Mucosa of stomach (tissue), 1 donor: ENCODE results near the gene AP1M1.
A peak's percentile ranks its signal among the peaks of the same experiment; 100 is the strongest.

ENCODE experiments used
- H3K27me3 ChIP-seq: one replicate; pipeline ENCODE4 v1.7.0; 2013; ENCODE audit warnings: mild to moderate bottlenecking, low read length; ENCODE audit not compliant: control insufficient read depth, insufficient read depth
- H3K36me3 ChIP-seq: one replicate; pipeline ENCODE4 v1.7.0; 2013; ENCODE audit warnings: low read length; ENCODE audit not compliant: control insufficient read depth, insufficient read depth
- H3K4me1 ChIP-seq: one replicate; pipeline ENCODE4 v1.7.0; 2013; ENCODE audit warnings: mild to moderate bottlenecking, low read length; ENCODE audit not compliant: control insufficient read depth, insufficient read depth
- H3K4me3 ChIP-seq: one replicate; pipeline ENCODE4 v1.7.0; 2013; ENCODE audit warnings: low read length
- H3K9ac ChIP-seq: one replicate; pipeline ENCODE4 v1.7.0; 2013; ENCODE audit warnings: mild to moderate bottlenecking, low read length, moderate library complexity
- H3K9me3 ChIP-seq: one replicate; pipeline ENCODE4 v1.7.0; 2013; ENCODE audit warnings: mild to moderate bottlenecking, low read length, moderate library complexity; ENCODE audit not compliant: control insufficient read depth
- donor health status: Pancreatic carcinoma.

Gene AP1M1

DNA sequence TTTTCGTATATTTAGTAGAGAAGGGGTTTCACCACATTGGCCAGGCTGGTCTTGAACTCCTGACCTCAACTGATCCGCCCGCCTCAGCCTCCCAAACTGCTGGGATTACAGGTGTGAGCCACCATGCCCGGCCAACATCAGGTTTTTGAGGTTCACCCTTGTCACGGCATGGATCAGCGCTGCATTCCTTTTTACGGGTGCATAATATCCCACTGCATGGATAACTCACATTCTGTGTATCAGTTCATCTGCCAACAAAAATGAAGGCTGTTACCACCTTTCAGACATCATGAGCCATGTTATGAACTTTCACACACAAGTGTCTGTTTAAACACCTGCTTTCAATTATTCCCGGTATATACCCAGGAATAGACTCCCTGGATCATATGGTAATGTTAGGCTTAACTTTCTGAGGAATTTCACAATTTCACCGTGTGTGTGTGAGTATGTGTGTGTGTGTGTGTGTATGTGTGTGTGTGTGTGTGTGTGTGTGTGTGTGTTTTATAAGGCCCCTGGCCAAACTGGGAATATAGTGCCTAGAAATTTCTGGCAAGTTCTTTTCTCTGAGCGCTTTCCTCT is 52.2 kb downstream of the AP1M1 start:
- Histone ChIP-seq H3K4me1 (peaks cover 25% of the 10 kb centered on the region), H3K9me3 (no peaks in the 10 kb centered on the region), H3K9ac (peak overlapping the region; percentile 7), H3K36me3 (no peaks in the 10 kb centered on the region), H3K4me3 (no peak overlapping the region), H3K27me3 (no peaks in the 10 kb centered on the region)

DNA sequence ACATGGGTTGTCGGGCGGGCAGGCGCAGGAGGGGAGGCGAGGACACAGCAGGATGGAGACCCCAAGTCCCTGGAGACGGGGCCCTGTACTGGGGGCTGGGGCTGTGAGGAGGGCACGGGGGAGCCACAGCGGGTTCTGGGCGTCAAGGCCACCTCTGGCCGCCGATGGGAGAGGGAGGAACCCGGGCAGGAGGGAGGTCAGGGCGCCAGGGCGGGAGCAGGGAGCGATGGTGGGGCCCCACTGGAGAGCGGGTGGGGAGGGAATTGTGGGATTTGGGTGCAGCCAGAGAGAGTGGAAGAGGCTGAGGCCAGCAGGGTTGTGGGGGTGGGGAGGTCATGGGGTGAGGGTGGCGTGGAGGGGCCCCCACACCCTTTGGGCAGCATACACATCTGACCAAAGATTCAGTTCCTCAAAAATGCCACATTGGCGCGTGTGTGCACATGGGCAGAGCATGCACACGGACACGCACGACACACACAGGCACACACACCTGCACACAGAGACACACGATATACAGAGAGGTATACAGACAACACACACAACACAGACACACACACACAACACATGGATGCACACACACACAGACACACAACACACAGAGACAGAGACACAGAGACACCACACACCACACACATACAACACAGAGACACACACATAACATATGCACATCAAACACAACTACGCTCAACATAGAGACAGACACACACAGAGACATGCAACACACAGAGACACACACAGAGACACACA is 54.9 kb downstream of the AP1M1 start:
- no peaks in the 10 kb centered on the region for H3K36me3 ChIP-seq
- no peaks in the 10 kb centered on the region for H3K27me3 ChIP-seq
- H3K9ac ChIP-seq: no peak overlapping the region
- H3K4me3 ChIP-seq: no peak overlapping the region
- H3K9me3 ChIP-seq: no peaks in the 10 kb centered on the region
- peaks cover 22% of the 10 kb centered on the region for H3K4me1 ChIP-seq

GRCh38 chr19:16254851-16255408 is 57.2 kb downstream of the AP1M1 start:
- peaks cover 42% of the 10 kb centered on the region for H3K4me1 ChIP-seq
- no peaks in the 10 kb centered on the region for H3K36me3 ChIP-seq
- H3K9me3 ChIP-seq: no peaks in the 10 kb centered on the region
- no peak overlapping the region for H3K9ac ChIP-seq
- no peaks in the 10 kb centered on the region for H3K27me3 ChIP-seq
- H3K4me3 ChIP-seq: no peak overlapping the region

DNA sequence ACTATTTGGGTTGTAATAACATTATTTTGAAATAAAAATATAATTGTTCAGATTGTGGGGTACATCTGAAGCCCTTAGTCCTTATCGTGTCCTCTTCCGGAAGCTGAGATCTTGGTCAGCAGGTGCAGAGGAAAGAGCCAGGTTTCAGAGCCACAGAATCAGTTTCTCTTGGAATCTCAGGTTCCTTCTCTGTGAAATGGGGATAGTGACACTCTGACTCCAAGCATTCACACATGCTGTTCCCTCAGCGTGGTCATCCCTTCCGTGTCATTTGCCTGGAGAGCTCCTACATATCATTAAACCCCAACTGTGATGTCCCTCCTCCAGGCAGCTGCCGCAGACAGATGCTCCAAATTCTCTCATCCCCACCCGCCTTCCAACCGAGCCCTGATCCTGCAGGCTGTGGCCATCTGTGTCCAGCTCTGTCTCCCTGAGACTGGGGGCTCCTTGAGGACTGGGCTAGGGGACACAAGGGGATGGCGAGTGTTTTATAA is 59.8 kb downstream of the AP1M1 start:
- H3K4me1 ChIP-seq: peaks cover 63% of the 10 kb centered on the region
- no peak overlapping the region for H3K9ac ChIP-seq
- H3K9me3 ChIP-seq: no peaks in the 10 kb centered on the region
- H3K27me3 ChIP-seq: no peaks in the 10 kb centered on the region
- no peaks in the 10 kb centered on the region for H3K36me3 ChIP-seq
- no peak overlapping the region for H3K4me3 ChIP-seq

DNA sequence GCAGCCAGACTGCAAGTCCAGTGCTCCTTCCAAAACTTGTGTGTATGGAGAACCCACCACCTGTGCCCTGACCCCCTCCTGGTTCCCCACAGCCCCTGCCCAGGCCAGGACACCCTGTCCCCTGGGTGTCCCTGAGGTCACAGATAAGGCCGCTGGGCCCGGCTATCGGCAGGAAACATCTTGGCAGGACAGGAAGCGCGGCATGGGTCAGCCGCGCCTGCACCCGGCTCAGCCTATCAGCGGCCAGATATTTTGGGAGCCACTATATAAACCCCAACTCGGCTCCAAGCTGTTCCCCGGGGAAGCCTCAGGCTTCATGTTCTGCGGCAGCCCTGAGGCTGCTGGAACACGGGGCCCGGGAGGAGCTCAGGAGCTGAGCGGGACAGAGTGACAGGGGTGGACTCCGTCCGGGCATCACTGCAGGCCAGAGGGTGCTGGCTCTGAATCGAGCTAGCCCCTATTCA is 60.8 kb downstream of the AP1M1 start:
- Histone ChIP-seq H3K9ac (peak overlapping the region; percentile 74), H3K36me3 (no peaks in the 10 kb centered on the region), H3K9me3 (no peaks in the 10 kb centered on the region), H3K4me3 (no peak overlapping the region), H3K27me3 (no peaks in the 10 kb centered on the region), H3K4me1 (peaks cover 62% of the 10 kb centered on the region)

DNA sequence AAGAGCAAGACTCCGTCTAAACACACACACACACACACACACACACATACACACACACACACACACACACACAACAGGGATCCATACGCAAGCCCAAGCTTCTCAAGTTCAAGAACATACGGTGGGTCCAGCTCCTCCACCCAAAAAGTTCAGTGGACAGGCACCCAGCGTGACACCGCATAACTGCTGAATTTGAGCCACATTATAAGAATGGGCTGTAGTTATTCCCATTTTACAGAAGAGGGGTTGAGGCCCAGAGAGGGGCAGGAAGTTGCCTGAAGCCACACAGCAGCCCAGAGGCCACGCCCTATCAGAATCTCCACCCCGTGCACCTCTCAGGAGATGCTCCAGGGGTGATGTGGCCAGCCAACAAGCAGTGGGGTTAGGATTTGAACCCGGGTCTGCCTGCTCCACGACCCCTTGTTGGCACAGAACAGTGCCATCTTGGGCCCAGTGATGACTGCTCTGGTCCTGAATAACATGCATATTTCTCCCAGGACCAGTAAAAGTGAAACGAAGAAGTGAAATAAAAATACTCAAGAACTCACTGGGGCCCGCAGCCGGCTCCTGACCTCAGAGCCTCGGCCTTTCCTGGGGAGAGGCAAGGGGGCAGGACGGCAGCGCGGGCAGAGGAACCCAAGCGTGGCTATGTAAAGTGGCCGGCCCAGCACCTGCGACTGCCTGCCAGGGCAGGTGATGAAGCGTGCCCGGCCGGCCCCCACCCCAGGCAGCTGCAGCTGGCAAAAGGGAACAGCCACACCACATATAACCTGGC is 61.9 kb downstream of the AP1M1 start:
- peaks cover 64% of the 10 kb centered on the region for H3K4me1 ChIP-seq

DNA sequence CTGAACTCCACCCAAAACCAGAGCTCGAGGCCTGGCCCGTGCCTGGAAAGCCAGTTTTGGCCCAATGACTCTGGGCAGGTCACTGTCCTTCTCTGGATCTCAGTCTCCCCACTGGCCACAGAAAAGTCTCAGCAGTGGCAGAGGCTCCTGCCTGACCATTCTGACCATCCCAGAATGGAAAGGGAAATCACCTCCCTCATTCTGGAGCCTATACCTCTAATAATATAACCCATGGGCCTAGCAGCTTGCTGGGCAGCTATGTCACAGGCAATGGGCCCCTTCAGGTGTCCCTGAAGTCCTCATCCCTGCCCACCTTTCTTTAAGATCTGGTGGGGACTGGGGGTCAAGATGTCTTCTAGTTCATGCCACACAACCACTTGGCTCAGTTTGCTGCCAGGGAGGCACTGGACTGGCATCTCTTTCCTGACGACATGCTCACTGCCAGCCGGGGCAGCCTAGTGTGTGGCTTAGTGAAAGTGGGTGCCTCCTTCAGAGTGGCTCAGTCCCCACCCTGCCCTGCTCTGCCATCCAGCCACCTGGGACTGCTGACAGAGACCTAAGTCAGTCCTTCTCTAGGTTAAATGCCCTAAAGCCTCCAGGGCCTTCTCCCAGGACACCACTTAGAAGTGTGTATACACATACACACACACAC is 62.6 kb downstream of the AP1M1 start:
- peaks cover 64% of the 10 kb centered on the region for H3K4me1 ChIP-seq
- no peak overlapping the region for H3K4me3 ChIP-seq
- H3K27me3 ChIP-seq: no peaks in the 10 kb centered on the region
- H3K36me3 ChIP-seq: no peaks in the 10 kb centered on the region
- H3K9ac ChIP-seq: peak overlapping the region; percentile 84
- no peaks in the 10 kb centered on the region for H3K9me3 ChIP-seq

More for the DNA sequence above, 61.9 kb downstream of the AP1M1 start:
- peak overlapping the region; percentile 84 for H3K9ac ChIP-seq
- H3K27me3 ChIP-seq: no peaks in the 10 kb centered on the region
- H3K4me3 ChIP-seq: no peak overlapping the region
- H3K9me3 ChIP-seq: no peaks in the 10 kb centered on the region
- no peaks in the 10 kb centered on the region for H3K36me3 ChIP-seq

DNA sequence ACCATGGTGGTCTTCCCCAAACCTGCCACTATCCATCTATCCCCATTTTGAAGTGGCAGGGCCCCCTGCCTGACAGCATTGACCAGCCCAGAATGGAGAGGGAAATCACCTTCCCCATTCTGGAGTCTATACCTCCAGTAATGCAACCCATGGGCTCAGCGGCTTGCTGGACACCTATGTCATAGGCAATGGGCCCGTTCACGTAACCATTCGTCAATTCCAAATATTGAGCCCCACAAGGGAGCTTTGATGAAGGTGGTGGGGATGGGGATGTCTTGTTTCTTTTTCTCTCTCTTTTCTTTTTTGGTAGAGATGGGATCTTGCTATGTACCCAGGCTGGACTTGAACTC is 63.1 kb downstream of the AP1M1 start:
- no peak overlapping the region for H3K4me3 ChIP-seq
- no peaks in the 10 kb centered on the region for H3K36me3 ChIP-seq
- H3K27me3 ChIP-seq: no peaks in the 10 kb centered on the region
- H3K9me3 ChIP-seq: no peaks in the 10 kb centered on the region
- H3K9ac ChIP-seq: peak overlapping the region; percentile 84
- H3K4me1 ChIP-seq: peaks cover 64% of the 10 kb centered on the region

DNA sequence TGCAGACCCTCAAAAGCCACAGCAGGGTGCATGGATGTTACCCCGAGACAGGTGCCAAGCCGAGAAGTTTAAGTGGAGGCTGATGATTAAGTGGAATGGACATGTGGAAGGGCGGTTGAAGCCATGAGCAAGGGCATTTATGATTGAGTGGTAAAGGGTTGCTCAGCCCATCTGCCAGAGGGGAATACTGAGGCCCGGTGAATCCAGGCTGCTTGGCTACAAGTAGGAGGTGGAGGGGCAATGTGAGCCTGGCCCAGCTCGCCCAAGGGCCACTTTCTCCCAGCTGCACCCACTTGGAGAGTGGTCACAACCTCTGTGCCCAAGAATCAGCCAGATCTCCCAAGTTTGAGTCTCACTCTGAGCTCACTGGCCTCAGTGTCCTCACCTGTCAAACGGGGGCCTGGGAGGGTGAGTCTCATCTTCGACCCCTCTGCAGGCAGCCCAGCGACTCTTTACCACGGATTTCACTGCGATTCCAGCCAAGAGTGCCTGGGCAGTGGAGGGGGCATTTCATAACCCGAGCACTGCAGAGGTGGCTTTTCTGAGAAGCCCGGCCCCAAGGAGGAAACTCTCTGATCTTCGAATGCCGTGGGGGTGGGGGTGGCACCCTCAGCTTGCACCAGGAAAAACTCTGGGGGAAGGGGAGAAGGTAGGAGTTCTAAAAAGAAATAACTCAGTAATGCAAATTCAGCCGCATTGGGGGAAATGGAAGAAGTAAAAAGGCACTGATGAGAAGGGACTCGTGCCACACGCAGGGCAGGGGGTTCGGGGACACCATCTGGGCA is 64.1 kb downstream of the AP1M1 start:
- peak overlapping the region; percentile 58 for H3K4me3 ChIP-seq
- H3K27me3 ChIP-seq: no peaks in the 10 kb centered on the region
- H3K9ac ChIP-seq: peak overlapping the region; percentile 84
- peaks cover 70% of the 10 kb centered on the region for H3K4me1 ChIP-seq
- H3K36me3 ChIP-seq: no peaks in the 10 kb centered on the region
- H3K9me3 ChIP-seq: no peaks in the 10 kb centered on the region

DNA sequence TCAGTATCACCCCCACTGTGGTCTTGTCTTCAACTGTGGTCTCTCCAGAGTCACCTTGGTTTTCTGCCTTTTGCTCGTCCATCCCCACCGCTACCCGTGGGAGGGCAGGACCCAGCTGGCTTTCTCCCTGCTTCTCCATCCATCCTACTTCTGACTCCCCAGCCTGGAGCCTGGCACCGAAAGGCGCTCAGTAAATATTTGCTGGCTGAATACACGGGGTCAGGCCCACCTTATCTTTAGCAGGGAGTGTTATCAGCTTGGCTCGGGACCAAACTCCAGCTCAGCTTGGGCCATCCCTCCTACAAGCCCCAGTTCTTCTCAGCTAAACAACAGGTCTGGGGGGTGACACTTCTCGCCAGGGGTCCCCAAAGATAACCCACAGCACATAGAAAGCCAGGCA is 64.9 kb downstream of the AP1M1 start:
- Histone ChIP-seq H3K27me3 (no peaks in the 10 kb centered on the region), H3K9me3 (no peaks in the 10 kb centered on the region), H3K4me3 (peak overlapping the region; percentile 58), H3K4me1 (peaks cover 73% of the 10 kb centered on the region), H3K36me3 (no peaks in the 10 kb centered on the region), H3K9ac (peak overlapping the region; percentile 84)

GRCh38 chr19:16263141-16263761 is 65.5 kb downstream of the AP1M1 start:
- Histone ChIP-seq H3K36me3 (no peaks in the 10 kb centered on the region), H3K4me1 (peaks cover 66% of the 10 kb centered on the region), H3K27me3 (no peaks in the 10 kb centered on the region), H3K9me3 (no peaks in the 10 kb centered on the region), H3K4me3 (no peak overlapping the region), H3K9ac (peak overlapping the region; percentile 71)
